ENCODE results near the gene MCRIP1.

MCRIP1 gene

GRCh38 chr17:81860756-81861568 lies 27.9 kb upstream of the MCRIP1 start:
- DNase-seq: peak; percentile 100

DNA sequence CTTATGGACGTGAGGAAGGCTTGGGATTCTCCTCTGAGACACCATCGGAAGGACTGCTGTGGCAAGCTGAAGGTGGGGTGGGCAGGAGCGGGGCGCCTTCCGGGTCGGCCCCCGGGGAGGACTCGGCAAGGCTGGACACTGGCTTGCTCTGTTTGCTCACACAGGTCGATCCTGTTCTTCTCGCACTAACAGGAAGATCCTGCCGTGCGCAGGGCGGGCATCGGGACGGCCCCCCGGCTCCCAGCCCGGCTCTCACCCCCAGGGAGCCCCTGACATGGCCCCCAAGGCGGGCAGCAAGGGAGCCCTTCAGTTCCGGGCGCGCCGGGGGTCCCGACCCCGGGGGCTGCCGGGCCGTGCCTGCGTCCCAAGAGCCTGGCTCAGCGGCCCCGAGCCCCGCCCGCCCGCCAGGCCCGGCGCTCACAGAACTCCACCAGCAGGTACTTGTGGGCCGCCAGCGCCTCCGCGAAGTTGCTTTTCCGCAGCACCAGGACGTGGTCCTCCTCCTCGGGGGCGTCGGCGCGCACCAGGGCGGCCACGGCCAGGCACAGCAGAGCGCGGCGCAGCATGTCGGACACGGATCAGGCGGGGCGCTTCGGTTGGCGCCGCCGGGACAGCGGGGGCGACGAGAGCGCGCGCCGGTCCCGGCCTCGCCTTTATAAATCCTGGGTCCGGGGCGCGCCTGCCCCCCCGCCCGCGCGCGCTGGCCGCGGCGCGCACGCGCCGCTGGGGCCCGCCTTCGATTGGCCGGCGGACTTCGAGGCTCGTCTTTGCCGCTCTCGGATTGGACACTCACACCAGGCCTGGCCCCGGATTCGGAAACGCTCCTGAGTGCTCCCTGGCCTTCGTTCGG lies 27.0 kb upstream of the MCRIP1 start, which contains the start of gene P4HB:
Gene P4HB, minus strand, starts transcription at position 630 of the 850 bp plus-strand sequence. Its CDS starts 64 bp downstream, at position 566.
- no peak for DNase-seq

GRCh38 chr17:81858967-81859905 lies 26.1 kb upstream of the MCRIP1 start:
- DNase-seq: no peak

GRCh38 chr17:81858170-81858966 lies 25.3 kb upstream of the MCRIP1 start:
- DNase-seq: peak; percentile 71

DNA sequence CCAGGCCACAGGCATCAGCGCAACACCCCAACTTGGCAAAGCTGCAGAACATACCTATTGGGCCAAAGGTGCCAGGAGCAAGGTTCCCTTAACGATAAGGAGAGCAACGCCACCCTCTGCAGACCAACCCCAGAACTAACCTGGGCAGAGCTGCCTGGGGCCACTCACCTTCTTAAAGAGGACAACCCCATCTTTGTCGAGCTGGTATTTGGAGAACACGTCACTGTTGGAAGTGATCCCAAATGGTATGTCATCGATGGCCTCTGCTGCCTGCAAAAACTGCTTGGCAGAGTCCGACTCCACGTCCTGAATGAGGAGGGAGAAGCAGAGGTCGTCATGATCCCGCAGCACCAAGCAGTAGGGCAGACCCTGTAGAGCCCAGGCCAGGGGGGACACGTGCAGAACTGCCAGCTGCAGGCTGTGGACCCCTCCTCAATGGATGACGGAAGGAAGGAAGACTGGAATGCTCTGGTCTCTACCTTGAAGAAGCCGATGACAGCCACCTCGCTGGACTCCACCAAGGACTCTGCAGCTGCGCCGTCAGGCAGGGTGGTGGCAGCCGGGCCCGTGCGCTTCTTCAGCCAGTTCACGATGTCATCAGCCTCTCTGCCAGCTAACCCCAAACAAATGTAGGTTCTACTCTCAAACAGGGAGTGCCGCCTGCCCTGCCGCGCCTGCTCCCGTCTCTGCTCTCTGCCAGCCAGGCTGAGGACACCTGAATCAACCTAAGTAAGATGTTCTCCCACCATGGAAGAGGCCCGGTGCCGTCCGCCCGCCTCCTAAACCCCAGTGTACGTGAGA lies 22.1 kb upstream of the MCRIP1 start:
- DNase-seq: no peak

- no peak for DNase-seq
These were observed 19.1 kb upstream of the MCRIP1 start for GRCh38 chr17:81852237-81852636.

- DNase-seq: no peak
These were observed 18.3 kb upstream of the MCRIP1 start for GRCh38 chr17:81851423-81851822.

- no peak for DNase-seq
These were observed 16.4 kb upstream of the MCRIP1 start for GRCh38 chr17:81849457-81849856.

GRCh38 chr17:81846743-81847689 lies 13.9 kb upstream of the MCRIP1 start:
- DNase-seq: no peak

- DNase-seq: no peak
These were observed 13.0 kb upstream of the MCRIP1 start for GRCh38 chr17:81845881-81846742.

- DNase-seq: no peak
These were observed 12.3 kb upstream of the MCRIP1 start for GRCh38 chr17:81845361-81845760.

- no peak for DNase-seq
These were observed 11.8 kb upstream of the MCRIP1 start for GRCh38 chr17:81844887-81845286.

GRCh38 chr17:81844327-81844851 lies 11.3 kb upstream of the MCRIP1 start:
- no peak for DNase-seq

GRCh38 chr17:81843713-81844326 lies 10.7 kb upstream of the MCRIP1 start:
- DNase-seq: no peak

DNA sequence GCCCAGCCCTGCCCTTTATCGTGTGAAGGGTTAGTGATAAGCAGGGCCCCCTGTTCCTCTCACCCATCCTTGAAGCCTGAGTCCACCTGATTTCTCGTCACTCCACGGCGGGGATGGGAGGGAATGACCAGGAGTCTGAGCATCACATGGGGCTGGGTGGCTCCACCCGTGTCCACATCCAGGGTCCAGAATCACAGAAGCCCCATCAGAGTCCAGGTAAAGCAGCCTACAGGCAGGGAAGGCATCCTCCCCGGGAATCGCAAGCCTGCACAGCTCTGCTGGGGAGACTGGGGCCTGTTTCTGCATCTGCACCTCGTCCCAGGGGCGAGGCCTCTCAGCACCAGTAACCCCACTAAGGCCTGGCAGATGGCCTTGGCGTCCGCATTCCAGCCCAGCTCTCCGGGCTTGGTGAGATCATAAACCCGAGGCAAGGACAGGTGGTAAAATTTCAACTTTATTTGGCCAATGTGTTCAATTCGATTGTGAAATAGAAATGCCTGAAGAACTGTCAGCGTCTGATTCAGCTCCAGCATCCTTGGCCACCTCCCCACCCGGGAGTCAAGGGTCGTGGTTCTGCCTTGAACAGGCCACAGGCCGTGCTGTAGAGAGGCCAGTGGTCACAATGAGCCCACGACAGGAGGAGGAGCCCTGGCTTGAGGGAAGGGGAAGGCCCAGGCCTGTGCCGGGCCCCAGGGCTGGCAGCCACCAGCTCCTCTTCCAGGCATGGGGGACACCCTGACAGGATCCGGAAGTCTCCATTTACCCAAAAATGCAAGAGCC lies 9.8 kb upstream of the MCRIP1 start:
- no peak for DNase-seq

- DNase-seq: no peak
These were observed 9.3 kb upstream of the MCRIP1 start for GRCh38 chr17:81842378-81842724.

GRCh38 chr17:81841866-81842265 lies 8.8 kb upstream of the MCRIP1 start:
- DNase-seq: no peak

Measured in SHP77 treated with DMSO at 0.1 percent for 48 hours (cell line).